Ramos (cell line): Measurements from ENCODE around the gene CABLES2.

Experiments
- in situ Hi-C: fragments of 300-500 bp; cut with MboI; formaldehyde crosslinking; loops from one replicate; pipeline ENCODE4 v1.14.3; 2022; ENCODE audit warnings: low sequenced_read_pairs; ENCODE audit not compliant: unreplicated experiment

The CABLES2 gene

GRCh38 chr20:62354031-62354808 lies 52.9 kb downstream of the CABLES2 start:
- in situ Hi-C loops, result no loop called here

GRCh38 chr20:62353289-62354030 lies 53.6 kb downstream of the CABLES2 start:
- in situ Hi-C loops, result no loop called here

GRCh38 chr20:62352402-62353288 lies 54.4 kb downstream of the CABLES2 start:
- in situ Hi-C loops, result no loop called here

- in situ Hi-C loops, result no loop called here
Measured at GRCh38 chr20:62351469-62352401, 55.4 kb downstream of the CABLES2 start.

- in situ Hi-C loops, result no loop called here
Measured at GRCh38 chr20:62350629-62351422, 56.3 kb downstream of the CABLES2 start.

DNA sequence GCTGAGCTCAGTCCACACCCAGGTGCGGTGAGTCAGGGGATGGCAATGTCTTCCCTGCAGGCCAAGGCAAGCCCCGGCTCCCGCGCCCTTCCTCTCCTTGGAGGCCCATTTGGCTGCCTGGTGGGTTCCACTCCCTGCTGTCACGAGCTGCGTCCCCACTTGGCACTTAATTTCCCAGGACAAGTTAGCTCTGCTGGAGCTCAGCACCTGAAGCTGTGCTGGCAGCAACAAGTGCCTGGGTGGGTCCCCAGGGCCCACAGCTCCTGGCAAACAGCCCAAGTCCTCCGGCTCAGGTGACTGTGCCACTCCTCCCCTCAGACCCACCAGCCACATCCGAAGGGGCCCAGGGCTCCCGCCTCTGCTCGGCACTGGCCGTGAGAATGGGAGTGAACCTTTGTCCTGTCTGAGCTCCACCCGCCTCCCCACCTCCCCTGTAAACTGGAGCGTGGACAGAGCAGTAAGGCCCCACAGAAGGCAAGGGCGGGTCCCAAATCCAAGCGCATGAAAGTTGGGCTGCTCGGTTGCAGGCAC lies 56.9 kb downstream of the CABLES2 start:
- in situ Hi-C loops, result no loop called here

GRCh38 chr20:62349556-62350097 lies 57.5 kb downstream of the CABLES2 start:
- in situ Hi-C loops, result no loop called here

DNA sequence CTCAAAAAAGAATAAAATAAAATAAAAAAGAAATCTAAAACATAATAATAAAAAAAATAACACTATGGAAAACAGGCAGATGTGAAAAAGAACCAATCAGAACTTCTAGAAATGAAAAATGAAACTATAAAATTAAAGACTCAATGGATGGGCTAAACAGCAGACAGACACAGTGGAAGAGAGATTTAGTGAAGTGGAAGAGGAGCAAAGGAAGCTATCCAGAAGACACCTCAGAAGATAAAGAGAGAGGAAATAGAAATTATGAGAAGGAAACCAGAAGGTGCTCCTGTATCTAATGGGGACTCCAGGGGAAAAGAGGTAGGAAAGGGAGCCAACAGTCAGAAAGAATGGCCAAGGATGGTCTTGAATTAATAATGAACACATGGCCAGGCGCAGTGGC lies 58.5 kb downstream of the CABLES2 start:
- in situ Hi-C loops, result no loop called here

DNA sequence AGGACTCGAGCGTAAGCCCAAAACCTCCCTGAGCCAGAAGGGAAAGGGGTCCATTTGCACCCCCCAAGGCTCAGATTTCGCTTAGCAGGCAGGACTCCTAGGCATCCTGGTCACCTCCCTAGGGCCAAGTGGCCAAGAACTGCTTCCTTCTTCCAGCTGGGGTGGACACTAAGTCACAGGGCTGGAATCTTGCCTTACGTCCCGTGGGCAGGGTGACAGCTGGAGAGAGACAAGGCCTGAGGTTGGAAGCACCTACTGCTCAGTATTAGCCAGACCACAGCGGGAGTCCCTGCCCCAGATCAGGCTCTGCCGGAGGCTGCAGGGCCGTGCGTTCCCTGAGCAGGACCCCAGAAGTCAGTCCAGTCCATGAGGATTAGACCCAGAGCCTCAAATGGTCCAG lies 59.6 kb downstream of the CABLES2 start:
- in situ Hi-C loops, result no loop called here

- in situ Hi-C loops, result no loop called here
Measured at GRCh38 chr20:62347151-62347404, 60.0 kb downstream of the CABLES2 start.

- in situ Hi-C loops, result no loop called here
Measured at GRCh38 chr20:62346398-62347150, 60.5 kb downstream of the CABLES2 start.

GRCh38 chr20:62345681-62346370 lies 61.3 kb downstream of the CABLES2 start:
- in situ Hi-C loops, result no loop called here

- in situ Hi-C loops, result no loop called here
Measured at GRCh38 chr20:62344782-62345181, 62.3 kb downstream of the CABLES2 start.

- in situ Hi-C loops, result no loop called here
Measured at GRCh38 chr20:62344092-62344491, 63.0 kb downstream of the CABLES2 start.

GRCh38 chr20:62342910-62343309 lies 64.2 kb downstream of the CABLES2 start:
- in situ Hi-C loops, result no loop called here

DNA sequence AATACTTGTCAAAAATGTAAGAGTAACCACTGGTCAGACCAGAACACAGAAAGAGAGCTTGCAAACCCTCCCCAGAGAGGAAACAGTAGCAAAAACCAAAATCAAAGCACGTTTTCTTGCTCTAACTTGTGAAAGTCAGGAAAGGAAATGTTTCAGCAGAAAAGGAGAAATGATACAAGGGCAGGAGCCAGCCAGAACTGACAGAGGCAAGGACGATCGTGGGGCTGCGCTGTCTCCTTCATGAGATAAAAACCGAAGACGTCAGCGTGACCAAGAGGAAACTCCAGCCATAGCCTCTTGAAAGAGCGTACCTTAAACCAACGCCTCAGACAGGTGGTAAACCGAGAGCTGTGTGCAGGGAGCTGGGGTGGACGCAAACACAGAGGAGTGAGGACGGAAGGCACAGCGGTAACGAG lies 67.4 kb downstream of the CABLES2 start:
- in situ Hi-C loops, result no loop called here
